ENCODE measurements around the gene CELF2.

Gene CELF2

GRCh38 chr10:11208908-11209829 lies 191.5 kb downstream of the CELF2 start:
- no peak for ATAC-seq
- no peak for TF ChIP-seq ZFP3 (CRISPR knock-in tag; IDR thresholded peaks at IDR 0.05)

DNA sequence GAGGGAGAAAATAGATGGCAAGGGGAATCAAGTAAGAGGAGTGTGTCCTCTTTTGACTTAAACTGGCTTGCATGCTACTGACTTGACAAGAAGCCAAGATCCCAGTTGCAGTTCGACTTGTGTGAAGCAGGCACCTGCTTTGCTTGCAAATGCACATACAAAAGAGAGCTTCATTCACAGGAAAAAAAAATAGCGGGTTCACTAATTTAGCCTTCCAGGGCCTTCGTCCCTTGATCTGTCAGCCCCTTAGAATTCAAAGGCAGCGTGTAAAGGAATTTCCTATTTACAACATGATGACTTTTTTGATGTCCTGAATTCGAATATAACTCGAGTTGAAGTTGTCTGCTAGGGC lies 192.1 kb downstream of the CELF2 start:
- no peak for TF ChIP-seq CSRNP3 (CRISPR knock-in tag; IDR thresholded peaks at IDR 0.05)
- ATAC-seq: no peak

DNA sequence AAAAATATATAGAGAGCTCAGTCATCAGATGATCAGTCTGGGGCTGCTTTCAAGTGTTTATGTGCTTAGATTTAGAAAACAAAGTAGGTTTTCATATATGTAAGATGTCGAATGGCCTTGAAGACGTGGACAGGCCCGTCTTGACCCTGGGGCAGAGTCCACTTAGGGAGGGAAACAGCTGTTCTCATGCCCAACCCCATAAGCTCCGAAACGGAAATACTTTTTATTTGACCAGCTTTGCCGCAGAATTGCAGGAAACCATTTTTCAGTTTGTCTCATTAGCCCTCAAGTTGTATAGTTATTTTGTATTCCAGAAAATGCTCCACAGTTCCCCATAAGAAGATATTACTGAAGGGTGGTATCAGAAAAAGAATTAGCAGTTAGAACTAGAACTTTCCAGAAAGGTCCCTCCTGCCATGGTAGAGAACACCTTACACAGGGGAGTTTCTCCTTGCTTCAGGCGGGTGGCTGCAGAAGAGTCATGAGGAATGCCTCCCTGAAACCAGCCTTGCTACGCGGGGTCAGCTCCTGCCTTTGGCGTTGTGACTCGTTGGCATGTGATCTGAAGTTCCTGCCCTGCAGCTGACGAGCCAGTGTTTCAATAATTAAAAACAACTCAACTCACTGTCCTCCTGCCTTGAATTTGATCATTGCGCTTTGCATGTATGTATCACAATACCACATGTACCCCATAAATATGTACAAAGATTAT lies 192.7 kb downstream of the CELF2 start:
- TF ChIP-seq, protein P1, sequence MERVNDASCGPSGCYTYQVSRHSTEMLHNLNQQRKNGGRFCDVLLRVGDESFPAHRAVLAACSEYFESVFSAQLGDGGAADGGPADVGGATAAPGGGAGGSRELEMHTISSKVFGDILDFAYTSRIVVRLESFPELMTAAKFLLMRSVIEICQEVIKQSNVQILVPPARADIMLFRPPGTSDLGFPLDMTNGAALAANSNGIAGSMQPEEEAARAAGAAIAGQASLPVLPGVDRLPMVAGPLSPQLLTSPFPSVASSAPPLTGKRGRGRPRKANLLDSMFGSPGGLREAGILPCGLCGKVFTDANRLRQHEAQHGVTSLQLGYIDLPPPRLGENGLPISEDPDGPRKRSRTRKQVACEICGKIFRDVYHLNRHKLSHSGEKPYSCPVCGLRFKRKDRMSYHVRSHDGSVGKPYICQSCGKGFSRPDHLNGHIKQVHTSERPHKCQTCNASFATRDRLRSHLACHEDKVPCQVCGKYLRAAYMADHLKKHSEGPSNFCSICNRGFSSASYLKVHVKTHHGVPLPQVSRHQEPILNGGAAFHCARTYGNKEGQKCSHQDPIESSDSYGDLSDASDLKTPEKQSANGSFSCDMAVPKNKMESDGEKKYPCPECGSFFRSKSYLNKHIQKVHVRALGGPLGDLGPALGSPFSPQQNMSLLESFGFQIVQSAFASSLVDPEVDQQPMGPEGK (CRISPR knock-in tag; IDR thresholded peaks at IDR 0.05; ENCODE audit: borderline replicate concordance): no peak
- TF ChIP-seq, protein P2, sequence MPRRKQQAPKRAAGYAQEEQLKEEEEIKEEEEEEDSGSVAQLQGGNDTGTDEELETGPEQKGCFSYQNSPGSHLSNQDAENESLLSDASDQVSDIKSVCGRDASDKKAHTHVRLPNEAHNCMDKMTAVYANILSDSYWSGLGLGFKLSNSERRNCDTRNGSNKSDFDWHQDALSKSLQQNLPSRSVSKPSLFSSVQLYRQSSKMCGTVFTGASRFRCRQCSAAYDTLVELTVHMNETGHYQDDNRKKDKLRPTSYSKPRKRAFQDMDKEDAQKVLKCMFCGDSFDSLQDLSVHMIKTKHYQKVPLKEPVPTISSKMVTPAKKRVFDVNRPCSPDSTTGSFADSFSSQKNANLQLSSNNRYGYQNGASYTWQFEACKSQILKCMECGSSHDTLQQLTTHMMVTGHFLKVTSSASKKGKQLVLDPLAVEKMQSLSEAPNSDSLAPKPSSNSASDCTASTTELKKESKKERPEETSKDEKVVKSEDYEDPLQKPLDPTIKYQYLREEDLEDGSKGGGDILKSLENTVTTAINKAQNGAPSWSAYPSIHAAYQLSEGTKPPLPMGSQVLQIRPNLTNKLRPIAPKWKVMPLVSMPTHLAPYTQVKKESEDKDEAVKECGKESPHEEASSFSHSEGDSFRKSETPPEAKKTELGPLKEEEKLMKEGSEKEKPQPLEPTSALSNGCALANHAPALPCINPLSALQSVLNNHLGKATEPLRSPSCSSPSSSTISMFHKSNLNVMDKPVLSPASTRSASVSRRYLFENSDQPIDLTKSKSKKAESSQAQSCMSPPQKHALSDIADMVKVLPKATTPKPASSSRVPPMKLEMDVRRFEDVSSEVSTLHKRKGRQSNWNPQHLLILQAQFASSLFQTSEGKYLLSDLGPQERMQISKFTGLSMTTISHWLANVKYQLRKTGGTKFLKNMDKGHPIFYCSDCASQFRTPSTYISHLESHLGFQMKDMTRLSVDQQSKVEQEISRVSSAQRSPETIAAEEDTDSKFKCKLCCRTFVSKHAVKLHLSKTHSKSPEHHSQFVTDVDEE (CRISPR knock-in tag; IDR thresholded peaks at IDR 0.05): no peak
- TF ChIP-seq GLIS3 (CRISPR knock-in tag; IDR thresholded peaks at IDR 0.05) (no peak), PPARA (CRISPR knock-in tag; IDR thresholded peaks at IDR 0.05; ENCODE audit: borderline replicate concordance) (no peak), ZFP30 (CRISPR knock-in tag; IDR thresholded peaks at IDR 0.05) (no peak), ZFP3 (CRISPR knock-in tag; IDR thresholded peaks at IDR 0.05) (no peak), RARB (CRISPR knock-in tag; IDR thresholded peaks at IDR 0.05) (no peak), ISL1 (CRISPR knock-in tag; IDR thresholded peaks at IDR 0.05) (no peak)
- TF ChIP-seq, protein P3, sequence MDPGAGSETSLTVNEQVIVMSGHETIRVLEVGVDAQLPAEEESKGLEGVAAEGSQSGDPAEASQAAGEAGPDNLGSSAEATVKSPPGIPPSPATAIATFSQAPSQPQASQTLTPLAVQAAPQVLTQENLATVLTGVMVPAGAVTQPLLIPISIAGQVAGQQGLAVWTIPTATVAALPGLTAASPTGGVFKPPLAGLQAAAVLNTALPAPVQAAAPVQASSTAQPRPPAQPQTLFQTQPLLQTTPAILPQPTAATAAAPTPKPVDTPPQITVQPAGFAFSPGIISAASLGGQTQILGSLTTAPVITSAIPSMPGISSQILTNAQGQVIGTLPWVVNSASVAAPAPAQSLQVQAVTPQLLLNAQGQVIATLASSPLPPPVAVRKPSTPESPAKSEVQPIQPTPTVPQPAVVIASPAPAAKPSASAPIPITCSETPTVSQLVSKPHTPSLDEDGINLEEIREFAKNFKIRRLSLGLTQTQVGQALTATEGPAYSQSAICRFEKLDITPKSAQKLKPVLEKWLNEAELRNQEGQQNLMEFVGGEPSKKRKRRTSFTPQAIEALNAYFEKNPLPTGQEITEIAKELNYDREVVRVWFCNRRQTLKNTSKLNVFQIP (CRISPR knock-in tag; IDR thresholded peaks at IDR 0.05; ENCODE audit: borderline replicate concordance, low read depth): no peak
- TF ChIP-seq, protein P4, sequence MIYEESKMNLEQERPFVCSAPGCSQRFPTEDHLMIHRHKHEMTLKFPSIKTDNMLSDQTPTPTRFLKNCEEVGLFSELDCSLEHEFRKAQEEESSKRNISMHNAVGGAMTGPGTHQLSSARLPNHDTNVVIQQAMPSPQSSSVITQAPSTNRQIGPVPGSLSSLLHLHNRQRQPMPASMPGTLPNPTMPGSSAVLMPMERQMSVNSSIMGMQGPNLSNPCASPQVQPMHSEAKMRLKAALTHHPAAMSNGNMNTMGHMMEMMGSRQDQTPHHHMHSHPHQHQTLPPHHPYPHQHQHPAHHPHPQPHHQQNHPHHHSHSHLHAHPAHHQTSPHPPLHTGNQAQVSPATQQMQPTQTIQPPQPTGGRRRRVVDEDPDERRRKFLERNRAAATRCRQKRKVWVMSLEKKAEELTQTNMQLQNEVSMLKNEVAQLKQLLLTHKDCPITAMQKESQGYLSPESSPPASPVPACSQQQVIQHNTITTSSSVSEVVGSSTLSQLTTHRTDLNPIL (CRISPR knock-in tag; IDR thresholded peaks at IDR 0.05; ENCODE audit: low read depth): no peak
- no peak for ATAC-seq

GRCh38 chr10:11212288-11213085 lies 194.8 kb downstream of the CELF2 start:
- TF ChIP-seq ARNTL (CRISPR knock-in tag; IDR thresholded peaks at IDR 0.05; ENCODE audit: borderline replicate concordance, low read depth) (no peak), PPARA (CRISPR knock-in tag; IDR thresholded peaks at IDR 0.05; ENCODE audit: borderline replicate concordance) (no peak), ZNF8 (CRISPR knock-in tag; IDR thresholded peaks at IDR 0.05) (no peak), CSDC2 (CRISPR knock-in tag; IDR thresholded peaks at IDR 0.05) (no peak), ZFP30 (CRISPR knock-in tag; IDR thresholded peaks at IDR 0.05) (no peak), ESRRG (CRISPR knock-in tag; IDR thresholded peaks at IDR 0.05) (no peak), ZNF70 (CRISPR knock-in tag; IDR thresholded peaks at IDR 0.05) (no peak), TOX (CRISPR knock-in tag; IDR thresholded peaks at IDR 0.05; ENCODE audit: borderline replicate concordance) (no peak), GLIS3 (CRISPR knock-in tag; IDR thresholded peaks at IDR 0.05) (no peak)
- TF ChIP-seq, protein P3 (CRISPR knock-in tag; IDR thresholded peaks at IDR 0.05; ENCODE audit: borderline replicate concordance, low read depth): no peak
- ATAC-seq: no peak

Data from SK-N-SH treated with all-trans-retinoic acid at 6 μM for 48 hours (cell line).